GOT3 (cell line): ENCODE measurements around the gene ACTN2.

ENCODE experiments used
- DNase-seq: peaks from one replicate; lab custom pipeline; 2025; ENCODE audit warnings: mixed read lengths; lab: John Stamatoyannopoulos, UW

Gene ACTN2

GRCh38 chr1:236773919-236774318, 87.6 kb downstream of the ACTN2 start:
- no peak for DNase-seq

GRCh38 chr1:236774926-236775325, 88.6 kb downstream of the ACTN2 start:
- no peak for DNase-seq

GRCh38 chr1:236779312-236779711, 93.0 kb downstream of the ACTN2 start:
- DNase-seq = no peak

DNA sequence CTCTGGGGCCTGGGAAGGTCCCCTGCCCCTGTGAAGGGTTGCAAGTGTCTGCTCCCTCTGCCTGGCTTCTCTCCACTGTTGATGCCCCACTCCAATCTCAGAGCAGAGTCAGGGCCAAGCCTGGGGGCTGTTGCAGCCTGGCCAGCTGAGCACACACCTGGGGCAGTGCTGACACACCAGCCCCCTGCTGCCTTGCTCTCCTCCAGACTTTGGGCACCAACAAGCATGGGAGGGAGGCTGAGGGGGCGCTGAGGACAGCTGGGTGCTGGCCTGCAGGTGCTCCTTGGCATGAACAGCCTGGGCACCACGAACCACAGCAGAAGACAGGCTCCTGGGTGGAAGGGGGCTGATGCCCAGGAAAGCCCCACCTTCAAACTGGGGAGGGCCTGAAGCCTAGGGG, 99.2 kb downstream of the ACTN2 start:
- DNase-seq = no peak

- no peak for DNase-seq
Observed at GRCh38 chr1:236786453-236786852, 100.2 kb downstream of the ACTN2 start.

DNA sequence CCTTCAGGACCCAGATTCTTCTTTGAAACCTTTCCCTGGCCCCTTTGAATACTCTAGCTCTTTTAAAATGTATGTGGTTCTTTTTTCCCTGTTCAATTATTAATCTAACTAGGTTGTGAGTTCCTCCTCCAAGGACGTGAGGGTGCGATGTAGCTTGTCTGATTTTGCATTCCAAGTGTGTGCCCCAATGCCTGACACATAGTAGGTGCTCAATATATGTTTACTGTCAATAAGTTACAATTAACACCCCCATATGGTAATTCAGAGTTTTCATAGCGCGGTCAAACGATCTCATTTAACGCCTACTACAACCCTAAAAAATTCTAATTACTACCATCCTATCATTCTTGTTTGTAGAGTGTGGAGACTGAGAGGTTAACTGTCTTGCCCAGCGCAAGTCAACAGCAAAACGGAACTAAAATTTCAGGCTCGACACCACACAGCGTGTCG, 108.3 kb downstream of the ACTN2 start:
- no peak for DNase-seq

- DNase-seq = peak; percentile 96
Observed at GRCh38 chr1:236795035-236795756, 108.9 kb downstream of the ACTN2 start, which contains the start of gene MTR. Gene MTR (plus strand): TSS chr1:236795292. CDS start chr1:236795704, 412 bp downstream.

DNA sequence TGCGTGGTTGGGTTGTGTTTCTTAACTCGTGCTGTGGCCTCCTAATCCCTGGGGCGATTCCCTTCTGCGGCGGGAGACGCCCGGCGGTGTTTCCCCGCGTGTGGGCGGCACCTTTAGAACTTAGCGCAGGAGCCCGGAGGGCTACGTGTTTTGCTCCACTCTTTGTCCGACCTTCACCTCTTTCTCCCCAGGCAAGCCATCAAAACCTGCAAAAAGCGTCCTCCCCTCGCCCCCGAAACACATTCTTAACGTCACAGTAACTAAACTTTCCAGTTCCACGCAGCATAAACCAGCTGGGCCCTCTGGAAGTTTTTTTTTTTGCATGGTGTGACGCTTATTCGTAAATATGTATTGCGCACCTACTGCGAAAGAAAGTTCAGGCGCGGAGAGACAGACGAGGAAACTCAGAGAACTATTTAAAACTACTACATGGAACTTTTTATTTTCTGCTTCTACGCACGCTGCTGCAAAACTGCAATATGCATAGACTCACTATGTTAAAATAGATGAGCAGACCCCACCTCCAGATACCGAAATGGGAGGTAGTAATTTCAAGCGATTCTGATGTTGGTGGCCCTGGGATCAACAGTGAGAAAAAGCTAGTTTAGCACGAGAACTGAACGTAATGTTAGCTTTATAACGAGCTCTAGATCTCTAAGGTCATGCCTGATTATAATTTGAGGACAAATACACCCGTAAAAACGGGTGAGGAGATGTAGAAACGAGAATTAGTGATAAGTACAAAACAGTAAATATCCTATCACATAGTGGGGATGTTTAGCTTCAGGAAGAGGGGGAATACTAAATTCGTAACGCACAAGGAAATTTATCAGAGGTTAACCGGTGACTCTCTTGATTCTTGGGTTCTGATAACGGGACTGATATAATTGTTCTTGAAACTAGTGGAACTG, 109.7 kb downstream of the ACTN2 start:
- no peak for DNase-seq

- no peak for DNase-seq
Observed at GRCh38 chr1:236799001-236799400, 112.7 kb downstream of the ACTN2 start.

DNA sequence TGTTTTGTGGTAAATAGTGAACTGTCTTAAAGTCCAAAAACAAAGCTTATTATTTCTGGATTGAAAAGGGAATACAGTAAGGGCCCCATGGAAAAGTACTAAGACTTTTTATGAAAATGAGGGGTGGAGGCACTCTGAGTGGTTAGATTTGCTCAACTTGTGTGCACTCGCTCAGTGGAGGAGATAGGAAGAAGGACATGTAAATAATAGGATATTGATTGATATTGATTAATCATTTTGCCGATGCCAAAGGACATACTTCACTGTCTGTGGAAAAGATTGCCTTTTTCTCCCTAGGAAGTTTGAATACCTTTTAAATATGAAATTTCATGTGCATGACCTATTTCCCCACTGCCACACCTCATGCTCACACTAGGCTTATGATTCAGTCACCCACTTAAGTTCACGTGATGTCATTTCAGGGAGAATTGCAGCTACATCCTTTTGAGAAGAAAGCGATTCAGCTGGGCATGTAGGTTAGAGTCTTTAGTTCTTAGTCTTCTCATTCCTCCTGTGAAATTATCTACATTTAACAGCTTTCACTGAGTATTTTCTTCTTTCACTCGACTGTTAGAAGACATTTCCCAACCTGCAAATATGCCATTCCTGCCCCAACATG, 113.8 kb downstream of the ACTN2 start:
- no peak for DNase-seq

- DNase-seq = no peak
Observed at GRCh38 chr1:236800623-236801022, 114.3 kb downstream of the ACTN2 start.

DNA sequence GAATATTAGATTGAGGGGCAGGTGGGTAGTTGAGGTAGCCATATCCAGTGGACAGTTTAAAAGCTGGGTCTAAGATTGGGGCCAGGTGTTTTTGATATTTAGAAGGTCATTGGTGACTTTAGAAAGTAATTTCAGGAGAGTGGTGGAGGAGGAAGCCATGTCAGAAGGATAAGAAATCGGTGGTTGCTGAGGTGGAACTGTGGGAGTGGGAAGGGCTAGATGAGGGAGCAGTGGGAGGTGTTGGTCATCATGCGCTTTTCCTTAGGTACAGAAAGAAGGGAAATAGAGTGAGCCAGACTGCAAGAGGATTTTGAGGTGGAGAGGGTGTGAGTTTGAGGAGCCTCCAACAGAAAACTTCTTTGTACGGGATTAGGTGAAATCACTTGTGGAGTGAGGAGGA, 116.0 kb downstream of the ACTN2 start:
- no peak for DNase-seq

DNA sequence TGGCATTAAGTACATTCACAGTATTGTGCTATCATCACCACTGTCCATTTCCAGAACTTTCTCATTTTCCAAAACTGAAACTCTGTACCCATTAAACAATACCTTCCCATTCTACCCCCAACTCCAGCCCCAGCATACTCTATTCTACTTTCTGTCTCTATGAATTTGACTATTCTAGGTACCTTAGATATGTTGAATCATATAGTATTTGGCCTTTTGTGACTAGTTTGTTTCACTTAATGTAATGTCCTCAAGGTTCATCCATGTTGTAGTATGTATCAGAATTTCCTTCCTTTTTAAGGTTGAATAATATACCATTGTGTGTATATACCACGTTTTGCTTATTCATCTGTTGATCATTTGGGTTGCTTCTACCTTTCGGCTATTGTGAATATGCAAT, 120.3 kb downstream of the ACTN2 start:
- no peak for DNase-seq

GRCh38 chr1:236808005-236808404, 121.7 kb downstream of the ACTN2 start:
- no peak for DNase-seq

DNA sequence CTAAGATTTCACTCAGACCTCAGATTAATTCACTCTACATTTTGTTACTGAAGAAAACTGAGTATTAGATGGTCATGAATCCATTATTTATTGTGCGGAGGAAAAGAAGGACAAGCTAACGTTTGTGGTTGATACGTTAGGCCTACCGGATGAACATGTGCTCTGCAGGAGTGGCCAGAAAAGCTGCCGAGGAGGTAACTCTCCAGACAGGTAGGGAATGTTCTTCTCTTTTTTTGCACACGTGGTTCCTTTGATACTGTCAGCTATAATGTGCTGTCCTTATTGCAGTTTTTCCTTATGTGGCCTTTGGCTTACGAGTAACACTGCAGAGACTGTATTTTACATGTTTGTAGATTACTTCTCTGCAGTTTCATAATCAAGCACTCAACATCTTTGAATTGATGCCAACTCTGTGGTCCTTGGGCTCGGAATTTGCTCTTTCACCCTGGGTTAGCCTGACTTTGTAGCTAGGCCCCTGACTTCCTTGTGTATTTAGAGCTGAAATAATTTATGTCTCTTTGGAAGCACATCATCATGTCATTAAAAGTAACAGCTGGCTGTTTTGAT, 122.3 kb downstream of the ACTN2 start:
- no peak for DNase-seq

DNA sequence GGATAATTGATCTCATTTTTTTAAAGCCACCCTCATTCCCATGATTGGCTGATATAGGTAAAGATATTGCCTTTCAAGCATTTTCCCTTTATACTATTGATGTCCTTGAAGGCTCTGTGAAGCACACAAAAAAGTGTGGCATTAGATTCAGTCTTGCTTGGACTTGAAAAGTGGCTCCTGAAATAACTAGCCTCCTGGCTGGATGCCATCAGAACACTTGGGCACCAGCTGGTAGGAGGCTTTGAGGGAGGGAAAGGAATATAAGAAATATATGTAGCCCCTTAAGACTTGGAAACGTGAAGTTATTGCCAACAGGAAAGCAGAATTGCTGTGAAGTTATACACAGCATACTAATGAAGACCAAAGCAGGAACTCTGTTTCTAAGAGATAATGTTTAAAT, 122.8 kb downstream of the ACTN2 start:
- DNase-seq = no peak

GRCh38 chr1:236810018-236810417, 123.7 kb downstream of the ACTN2 start:
- no peak for DNase-seq

GRCh38 chr1:236812334-236813030, 126.2 kb downstream of the ACTN2 start:
- DNase-seq = no peak
